D721Med (cell line): ENCODE results near the gene TARS3.

Experiments used
- DNase-seq: peaks from one replicate; pipeline ENCODE4 v3.0.0; 2011; ENCODE audit warnings: low spot score; ENCODE audit not compliant: insufficient read length
- FAIRE-seq: peaks from 2 replicates; lab custom pipeline; 2011; peaks lifted over from hg19 to GRCh38; lab: Jason Lieb, UNC
- TF ChIP-seq, protein P1 (sequence below): IDR thresholded peaks from 2 replicates; pipeline ENCODE4 v1.5.1; 2012; ENCODE audit warnings: mild to moderate bottlenecking, control low read depth; ENCODE audit not compliant: insufficient read depth; ENCODE audit errors: missing control alignments

Gene TARS3

DNA sequence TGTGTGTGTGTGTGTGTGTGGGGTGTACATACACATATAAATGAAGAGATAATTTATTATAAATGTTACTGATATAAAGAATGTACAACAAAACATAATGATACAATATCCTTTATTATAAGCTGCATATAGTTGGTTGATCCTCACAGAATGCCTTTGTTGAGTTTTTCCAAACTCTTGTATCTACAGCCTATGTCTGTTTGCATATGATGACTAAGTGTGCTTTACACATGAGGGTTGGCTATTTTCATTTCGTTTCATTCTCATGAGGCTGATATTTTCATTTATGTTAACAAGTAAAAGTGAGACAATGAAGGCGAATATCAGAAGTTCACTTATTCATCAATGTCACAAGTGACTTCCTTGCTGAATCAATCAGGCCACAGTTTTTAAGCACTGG, 117.2 kb downstream of the TARS3 start:
- no peak for DNase-seq
- no peak for FAIRE-seq
- TF ChIP-seq, protein P1, sequence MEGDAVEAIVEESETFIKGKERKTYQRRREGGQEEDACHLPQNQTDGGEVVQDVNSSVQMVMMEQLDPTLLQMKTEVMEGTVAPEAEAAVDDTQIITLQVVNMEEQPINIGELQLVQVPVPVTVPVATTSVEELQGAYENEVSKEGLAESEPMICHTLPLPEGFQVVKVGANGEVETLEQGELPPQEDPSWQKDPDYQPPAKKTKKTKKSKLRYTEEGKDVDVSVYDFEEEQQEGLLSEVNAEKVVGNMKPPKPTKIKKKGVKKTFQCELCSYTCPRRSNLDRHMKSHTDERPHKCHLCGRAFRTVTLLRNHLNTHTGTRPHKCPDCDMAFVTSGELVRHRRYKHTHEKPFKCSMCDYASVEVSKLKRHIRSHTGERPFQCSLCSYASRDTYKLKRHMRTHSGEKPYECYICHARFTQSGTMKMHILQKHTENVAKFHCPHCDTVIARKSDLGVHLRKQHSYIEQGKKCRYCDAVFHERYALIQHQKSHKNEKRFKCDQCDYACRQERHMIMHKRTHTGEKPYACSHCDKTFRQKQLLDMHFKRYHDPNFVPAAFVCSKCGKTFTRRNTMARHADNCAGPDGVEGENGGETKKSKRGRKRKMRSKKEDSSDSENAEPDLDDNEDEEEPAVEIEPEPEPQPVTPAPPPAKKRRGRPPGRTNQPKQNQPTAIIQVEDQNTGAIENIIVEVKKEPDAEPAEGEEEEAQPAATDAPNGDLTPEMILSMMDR, result no peak

GRCh38 chr15:101604124-101604874, 120.0 kb downstream of the TARS3 start:
- DNase-seq (no peak), FAIRE-seq (no peak)

More at GRCh38 chr15:101604124-101604874, 120.0 kb downstream of the TARS3 start:
- TF ChIP-seq, protein P1, result no peak
